Measurements from ENCODE around the gene ECHS1. TPM values are rescaled to one million over a fixed set of nuclear protein-coding genes. Genes with fewer than 3 reads are reported as not detected.

The ECHS1 gene
- total and polyA plus RNA-seq, 10 of the 15 experiments (the other 5 are each of a cell fraction or from before 2014, with no cell fraction given): 32.7 to 164 (median 62.4) TPM

DNA sequence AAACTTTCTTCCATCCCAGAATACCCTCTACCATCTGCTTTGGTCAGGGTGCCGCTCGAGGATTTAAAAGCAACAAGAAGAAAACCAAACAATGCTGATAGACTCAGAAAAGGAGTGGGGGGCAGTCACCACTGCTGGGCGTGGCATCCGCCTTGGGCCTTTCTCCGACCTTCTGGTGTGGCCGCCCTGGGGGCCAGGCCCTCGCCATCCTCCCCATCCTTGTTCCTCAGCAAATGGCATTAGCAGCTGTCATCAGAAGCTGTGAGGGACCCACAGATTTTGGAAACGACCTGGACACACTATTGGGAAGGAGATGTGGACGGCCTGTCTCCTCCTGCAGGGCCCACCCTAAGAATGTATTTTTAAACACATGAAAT lies 60.4 kb downstream of the ECHS1 start (continued):
- no peak for TF ChIP-seq EP300 (IDR thresholded peaks at IDR 0.05; ENCODE audit: borderline replicate concordance in 1 of 2, control insufficient read depth in 1 of 2, low read depth in 2 of 2, low read length in 2 of 2)
- no peak for TF ChIP-seq MEF2A (IDR thresholded peaks at IDR 0.05; ENCODE audit: insufficient read depth, low read depth, low read length)
- no peak for TF ChIP-seq DPF2 (IDR thresholded peaks at IDR 0.05)
- no peak for TF ChIP-seq NFXL1 (IDR thresholded peaks at IDR 0.05; ENCODE audit: borderline replicate concordance)

Small RNAs within 50 kb of the gene (microRNA-seq; reads per million reads assigned to microRNA genes)
- 16.6 reads per million, percentile 52 among the genes with 10 or more reads in this experiment for gene MIR3944

Small RNAs within 50 kb of the gene (small RNA-seq; reads per million reads assigned to genes)
- gene AL360181.4 (not detected), gene BANF1P2 (not detected), gene MIR3944 (1.1 reads per million, percentile 36 among the genes with 10 or more reads in this experiment)

Other genes with a start within 250 kb of the ECHS1 start
Only the 7 nearest of the 15 such genes appear.
- 21.0 and 21.3 TPM in 2 replicates for gene ZNF511, start 64.4 kb downstream of the ECHS1 start, total RNA-seq (2014; rRNA removed)
- gene ZNF511, start 64.4 kb downstream of the ECHS1 start, total RNA-seq (2014; rRNA removed; fragmentation: Illumina TruSeq; extraction: Trizol): 29.8 and 30.3 TPM in 2 replicates
- 50.3 and 57.1 TPM in 2 replicates for gene ZNF511, start 64.4 kb downstream of the ECHS1 start, total RNA-seq (2021)
- 24.8 and 32.1 TPM in 2 replicates for gene ZNF511, start 64.4 kb downstream of the ECHS1 start, polyA plus RNA-seq (2011; rRNA removed)
- gene ZNF511, start 64.4 kb downstream of the ECHS1 start, polyA plus RNA-seq (2014; fragmentation: Illumina TruSeq; extraction: Trizol): 12.0 and 31.8 TPM in 2 replicates
- gene ZNF511, start 64.4 kb downstream of the ECHS1 start, polyA plus RNA-seq (2014; fragmentation: Nextera tagmentation; extraction: Ambion mirVana): 1 to 10 TPM in 1 of 2 experiments, under 1 TPM in 1; 0.58 to 6.0 TPM
- gene ZNF511, start 64.4 kb downstream of the ECHS1 start, polyA plus RNA-seq (2014; rRNA removed): 49.0 and 54.9 TPM in 2 replicates
- 100 to 1,000 TPM; 110 TPM for gene ZNF511, start 64.4 kb downstream of the ECHS1 start, polyA plus RNA-seq (2016; fragmentation: Nextera tagmentation; extraction: Ambion mirVana)
- gene CALY, start 36.5 kb downstream of the ECHS1 start, total RNA-seq (2014; rRNA removed): not detected in 2 replicates
- gene CALY, start 36.5 kb downstream of the ECHS1 start, total RNA-seq (2014; rRNA removed; fragmentation: Illumina TruSeq; extraction: Trizol): not detected in 2 replicates
- gene CALY, start 36.5 kb downstream of the ECHS1 start, total RNA-seq (2021): not detected in 2 replicates
- 0.07 TPM in 1 of 2 replicates, not detected in the other for gene CALY, start 36.5 kb downstream of the ECHS1 start, polyA plus RNA-seq (2011; rRNA removed)
- not detected in 2 replicates for gene CALY, start 36.5 kb downstream of the ECHS1 start, polyA plus RNA-seq (2014; fragmentation: Illumina TruSeq; extraction: Trizol)
- not detected for gene CALY, start 36.5 kb downstream of the ECHS1 start, polyA plus RNA-seq (2014; fragmentation: Nextera tagmentation; extraction: Ambion mirVana)
- gene CALY, start 36.5 kb downstream of the ECHS1 start, polyA plus RNA-seq (2014; rRNA removed): not detected in 2 replicates
- not detected for gene CALY, start 36.5 kb downstream of the ECHS1 start, polyA plus RNA-seq (2016; fragmentation: Nextera tagmentation; extraction: Ambion mirVana)
- gene PRAP1, start 26.0 kb downstream of the ECHS1 start, total RNA-seq (2014; rRNA removed): not detected in 2 replicates
- not detected in 2 replicates for gene PRAP1, start 26.0 kb downstream of the ECHS1 start, total RNA-seq (2014; rRNA removed; fragmentation: Illumina TruSeq; extraction: Trizol)
- not detected in 2 replicates for gene PRAP1, start 26.0 kb downstream of the ECHS1 start, total RNA-seq (2021)
- gene PRAP1, start 26.0 kb downstream of the ECHS1 start, polyA plus RNA-seq (2011; rRNA removed): not detected in 2 replicates
- gene PRAP1, start 26.0 kb downstream of the ECHS1 start, polyA plus RNA-seq (2014; fragmentation: Illumina TruSeq; extraction: Trizol): not detected in 2 replicates
- not detected for gene PRAP1, start 26.0 kb downstream of the ECHS1 start, polyA plus RNA-seq (2014; fragmentation: Nextera tagmentation; extraction: Ambion mirVana)
- gene PRAP1, start 26.0 kb downstream of the ECHS1 start, polyA plus RNA-seq (2014; rRNA removed): not detected in 2 replicates
- under 1 TPM in 1 of 2 experiments, not detected in 1; 0.25 TPM for gene PRAP1, start 26.0 kb downstream of the ECHS1 start, polyA plus RNA-seq (2016; fragmentation: Nextera tagmentation; extraction: Ambion mirVana)
- gene FUOM, start 15.3 kb downstream of the ECHS1 start, total RNA-seq (2014; rRNA removed): 35.3 and 35.4 TPM in 2 replicates
- gene FUOM, start 15.3 kb downstream of the ECHS1 start, total RNA-seq (2014; rRNA removed; fragmentation: Illumina TruSeq; extraction: Trizol): 19.2 and 21.4 TPM in 2 replicates
- 34.9 and 36.9 TPM in 2 replicates for gene FUOM, start 15.3 kb downstream of the ECHS1 start, total RNA-seq (2021)
- gene FUOM, start 15.3 kb downstream of the ECHS1 start, polyA plus RNA-seq (2011; rRNA removed): 9.9 and 13.6 TPM in 2 replicates
- gene FUOM, start 15.3 kb downstream of the ECHS1 start, polyA plus RNA-seq (2014; fragmentation: Illumina TruSeq; extraction: Trizol): 2.2 and 7.0 TPM in 2 replicates
- 10 to 100 TPM in 1 of 2 experiments, 1 to 10 TPM in 1; 1.8 to 11.2 TPM for gene FUOM, start 15.3 kb downstream of the ECHS1 start, polyA plus RNA-seq (2014; fragmentation: Nextera tagmentation; extraction: Ambion mirVana)
- 41.7 and 50.2 TPM in 2 replicates for gene FUOM, start 15.3 kb downstream of the ECHS1 start, polyA plus RNA-seq (2014; rRNA removed)
- 10 to 100 TPM; 29.7 to 33.3 TPM for gene FUOM, start 15.3 kb downstream of the ECHS1 start, polyA plus RNA-seq (2016; fragmentation: Nextera tagmentation; extraction: Ambion mirVana)
- 11.7 and 13.8 TPM in 2 replicates for gene PAOX, start 5.9 kb upstream of the ECHS1 start, total RNA-seq (2014; rRNA removed)
- 5.5 and 7.2 TPM in 2 replicates for gene PAOX, start 5.9 kb upstream of the ECHS1 start, total RNA-seq (2014; rRNA removed; fragmentation: Illumina TruSeq; extraction: Trizol)
- gene PAOX, start 5.9 kb upstream of the ECHS1 start, total RNA-seq (2021): 14.4 and 16.1 TPM in 2 replicates
- gene PAOX, start 5.9 kb upstream of the ECHS1 start, polyA plus RNA-seq (2011; rRNA removed): 4.3 and 4.7 TPM in 2 replicates
- gene PAOX, start 5.9 kb upstream of the ECHS1 start, polyA plus RNA-seq (2014; fragmentation: Illumina TruSeq; extraction: Trizol): 2.2 and 4.1 TPM in 2 replicates
- 1 to 10 TPM; 1.2 to 4.9 TPM for gene PAOX, start 5.9 kb upstream of the ECHS1 start, polyA plus RNA-seq (2014; fragmentation: Nextera tagmentation; extraction: Ambion mirVana)
- 15.1 and 16.1 TPM in 2 replicates for gene PAOX, start 5.9 kb upstream of the ECHS1 start, polyA plus RNA-seq (2014; rRNA removed)
- 10 to 100 TPM; 20.5 to 22.2 TPM for gene PAOX, start 5.9 kb upstream of the ECHS1 start, polyA plus RNA-seq (2016; fragmentation: Nextera tagmentation; extraction: Ambion mirVana)
- gene MTG1, start 20.8 kb upstream of the ECHS1 start, total RNA-seq (2014; rRNA removed): 39.6 and 46.6 TPM in 2 replicates
- 34.4 and 41.6 TPM in 2 replicates for gene MTG1, start 20.8 kb upstream of the ECHS1 start, total RNA-seq (2014; rRNA removed; fragmentation: Illumina TruSeq; extraction: Trizol)
- gene MTG1, start 20.8 kb upstream of the ECHS1 start, total RNA-seq (2021): 52.8 and 65.8 TPM in 2 replicates
- 50.7 and 64.1 TPM in 2 replicates for gene MTG1, start 20.8 kb upstream of the ECHS1 start, polyA plus RNA-seq (2011; rRNA removed)
- gene MTG1, start 20.8 kb upstream of the ECHS1 start, polyA plus RNA-seq (2014; fragmentation: Illumina TruSeq; extraction: Trizol): 46.0 and 60.9 TPM in 2 replicates
- gene MTG1, start 20.8 kb upstream of the ECHS1 start, polyA plus RNA-seq (2014; fragmentation: Nextera tagmentation; extraction: Ambion mirVana): 1 to 10 TPM; 6.2 to 9.2 TPM
- gene MTG1, start 20.8 kb upstream of the ECHS1 start, polyA plus RNA-seq (2014; rRNA removed): 92.6 and 95.2 TPM in 2 replicates
- 100 to 1,000 TPM; 102 to 104 TPM for gene MTG1, start 20.8 kb upstream of the ECHS1 start, polyA plus RNA-seq (2016; fragmentation: Nextera tagmentation; extraction: Ambion mirVana)
- not detected in 2 replicates for gene SPRN, start 51.3 kb upstream of the ECHS1 start, total RNA-seq (2014; rRNA removed)
- not detected in 2 replicates for gene SPRN, start 51.3 kb upstream of the ECHS1 start, total RNA-seq (2014; rRNA removed; fragmentation: Illumina TruSeq; extraction: Trizol)
- gene SPRN, start 51.3 kb upstream of the ECHS1 start, total RNA-seq (2021): not detected in 2 replicates
- gene SPRN, start 51.3 kb upstream of the ECHS1 start, polyA plus RNA-seq (2011; rRNA removed): not detected in 2 replicates
- gene SPRN, start 51.3 kb upstream of the ECHS1 start, polyA plus RNA-seq (2014; fragmentation: Illumina TruSeq; extraction: Trizol): not detected in 2 replicates
- gene SPRN, start 51.3 kb upstream of the ECHS1 start, polyA plus RNA-seq (2014; fragmentation: Nextera tagmentation; extraction: Ambion mirVana): under 1 TPM; 0.03 to 0.15 TPM
- gene SPRN, start 51.3 kb upstream of the ECHS1 start, polyA plus RNA-seq (2014; rRNA removed): not detected in 2 replicates
- under 1 TPM; 0.78 to 0.96 TPM for gene SPRN, start 51.3 kb upstream of the ECHS1 start, polyA plus RNA-seq (2016; fragmentation: Nextera tagmentation; extraction: Ambion mirVana)

Data from GM12878 (cell line).